Activated CD4-positive, alpha-beta memory T cell treated with anti-CD3 and anti-CD28 coated beads, Interleukin-2, amount 10 ng/mL, durations not matched to agents 7 days and 5 days (primary cell): ENCODE measurements around the gene KLHL7. TPM values are rescaled to one million over a fixed set of nuclear protein-coding genes. Genes with fewer than 3 reads are reported as not detected.
A peak's percentile ranks its signal among the peaks of the same experiment; 100 is the strongest.

Source experiments
- CTCF ChIA-PET: fragments of 350-600 bp; sonication (Branson Sonifier 250); formaldehyde crosslinking; loops from one replicate; lab custom pipeline; 2021; ENCODE audit warnings: antibody characterized with exemption, inconsistent platforms; lab: Charles Lee
- POLR2A ChIA-PET: fragments of 350-600 bp; sonication (Branson Sonifier 250); formaldehyde crosslinking; loops from one replicate; lab custom pipeline; 2021; ENCODE audit warnings: antibody characterized with exemption; lab: Charles Lee
- DNase-seq: peaks from one replicate; pipeline ENCODE4 v3.0.0-alpha.2; 2020
- H3K27ac Mint-ChIP-seq: one replicate; pipeline ENCODE4 v1.8.0; 2021; ENCODE audit warnings: mild to moderate bottlenecking, mixed read lengths
- H3K27me3 Mint-ChIP-seq: one replicate; pipeline ENCODE4 v1.8.0; 2021; ENCODE audit warnings: mixed read lengths
- H3K36me3 Mint-ChIP-seq: one replicate; pipeline ENCODE4 v1.8.0; 2021; ENCODE audit warnings: low read depth, mixed read lengths
- H3K4me1 Mint-ChIP-seq: one replicate; pipeline ENCODE4 v1.8.0; 2021; ENCODE audit warnings: mixed read lengths
- H3K4me3 Mint-ChIP-seq: one replicate; pipeline ENCODE4 v1.8.0; 2021; ENCODE audit warnings: mild to moderate bottlenecking, mixed read lengths
- H3K9me3 Mint-ChIP-seq: one replicate; pipeline ENCODE4 v1.8.0; 2021; ENCODE audit warnings: mixed read lengths
- total RNA-seq, 2 experiments: library from RNA; stranded (reverse); gene quantifications; one replicate each; pipeline ENCODE4 v1.2.3, GENCODE V29; 2021

Gene KLHL7
- total RNA-seq, 2 experiments from 2014 or later = 19.9 to 20.5 TPM

DNA sequence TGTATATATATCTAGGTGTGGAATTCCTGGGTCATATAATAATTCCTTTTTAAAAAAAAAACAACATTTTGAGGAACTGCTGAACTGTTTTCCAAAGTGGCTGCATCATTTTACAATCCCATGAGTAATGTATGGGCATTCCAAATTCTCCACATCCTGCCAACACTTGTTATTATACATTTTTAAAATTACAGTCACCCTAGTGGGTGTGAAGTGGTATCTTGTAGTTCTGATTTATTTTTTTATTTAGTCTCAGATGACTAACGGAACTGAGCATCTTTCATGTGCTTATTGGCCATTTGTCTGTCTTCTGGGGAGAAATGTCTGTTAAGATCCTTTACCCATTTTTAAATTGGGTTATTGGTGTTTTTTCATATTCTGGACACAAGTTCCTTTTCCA lies 12.0 kb upstream of the KLHL7 start:
- Mint-ChIP-seq H3K9me3 (peaks cover 3% of the 10 kb centered on the region), H3K4me3 (no peak overlapping the region), H3K4me1 (no peaks in the 10 kb centered on the region), H3K27ac (no peak overlapping the region), H3K36me3 (peaks cover 3% of the 10 kb centered on the region), H3K27me3 (peaks cover 23% of the 10 kb centered on the region)
- ChIA-PET POLR2A (no interaction called here), CTCF (no interaction called here)
- no peak for DNase-seq

DNA sequence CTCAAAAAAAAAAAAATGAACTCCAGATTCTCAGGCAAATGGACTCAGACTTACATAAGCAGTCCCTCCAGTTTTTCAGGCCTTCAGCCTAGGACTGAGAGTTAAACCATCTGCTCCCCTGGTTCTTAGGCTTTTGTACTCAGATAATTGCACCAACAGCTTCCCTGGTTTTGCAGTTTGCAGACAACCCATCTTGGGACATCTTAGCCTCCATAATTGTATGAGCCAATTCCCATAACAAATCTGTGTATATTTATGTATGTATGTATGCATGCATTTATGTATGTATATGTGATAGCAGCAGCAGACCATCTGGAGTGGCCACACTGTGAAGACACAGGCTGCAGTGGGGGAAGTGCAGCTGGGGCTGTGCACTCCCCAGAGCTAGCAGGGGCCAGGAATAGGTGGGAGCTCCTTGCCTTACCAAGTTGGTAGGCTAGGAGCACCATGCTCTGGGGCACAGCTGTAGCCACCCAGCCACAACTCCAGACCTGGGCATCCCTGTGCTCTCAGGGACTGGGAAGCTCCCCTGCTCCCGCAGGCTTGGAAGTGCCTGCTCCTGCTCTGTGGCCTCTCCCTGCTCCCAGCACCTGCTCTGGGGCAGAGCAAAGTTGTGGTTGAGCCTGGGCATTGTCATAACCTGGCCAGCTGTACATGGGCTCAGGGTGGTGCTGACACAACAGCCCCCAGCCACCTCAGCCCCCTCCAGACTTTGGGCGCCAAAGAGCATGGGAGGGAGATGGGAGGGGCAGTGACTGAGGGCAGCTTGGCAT lies 8.9 kb upstream of the KLHL7 start:
- Mint-ChIP-seq H3K27me3 (peaks cover 7% of the 10 kb centered on the region), H3K4me1 (no peaks in the 10 kb centered on the region), H3K27ac (no peak overlapping the region), H3K9me3 (peaks cover 3% of the 10 kb centered on the region), H3K4me3 (no peak overlapping the region), H3K36me3 (peaks cover 3% of the 10 kb centered on the region)
- ChIA-PET POLR2A (interaction anchor here (0.8 kb wide), 1 partner anchor 9 kb away, joined by 3 read pairs; the partner anchor contains the start of gene KLHL7), CTCF (interaction anchor here (0.7 to 4.9 kb wide), 2 partner anchors 10 to 319 kb away, joined by 3 to 33 read pairs; no protein-coding TSS in a partner anchor)
- no peak for DNase-seq

- ChIA-PET CTCF (interaction anchor here (1.0 to 4.9 kb wide), 2 partner anchors 12 to 244 kb away, joined by 3 to 33 read pairs; no protein-coding TSS in a partner anchor), POLR2A (interaction anchor here (0.8 kb wide), 1 partner anchor 8 kb away, joined by 3 read pairs; the partner anchor contains the start of gene KLHL7)
- peaks cover 3% of the 10 kb centered on the region for H3K9me3 Mint-ChIP-seq
- H3K36me3 Mint-ChIP-seq = peaks cover 3% of the 10 kb centered on the region
- no peak overlapping the region for H3K4me3 Mint-ChIP-seq
- no peaks in the 10 kb centered on the region for H3K4me1 Mint-ChIP-seq
- DNase-seq = no peak
- H3K27me3 Mint-ChIP-seq = peaks cover 7% of the 10 kb centered on the region
- no peak overlapping the region for H3K27ac Mint-ChIP-seq
Observed at GRCh38 chr7:23098029-23098428, 7.6 kb upstream of the KLHL7 start.

- Mint-ChIP-seq H3K27me3 (peaks cover 6% of the 10 kb centered on the region), H3K4me1 (no peaks in the 10 kb centered on the region), H3K27ac (no peak overlapping the region), H3K9me3 (peaks cover 3% of the 10 kb centered on the region), H3K4me3 (no peak overlapping the region), H3K36me3 (peaks cover 3% of the 10 kb centered on the region)
- CTCF ChIA-PET = interaction anchor here (0.6 to 4.9 kb wide), 4 partner anchors 8 to 245 kb away, joined by 3 to 33 read pairs (median 4); no protein-coding TSS in a partner anchor
- POLR2A ChIA-PET = no interaction called here
- no peak for DNase-seq
Observed at GRCh38 chr7:23098460-23098859, 7.1 kb upstream of the KLHL7 start.

GRCh38 chr7:23100697-23101096 lies 4.9 kb upstream of the KLHL7 start:
- Mint-ChIP-seq H3K9me3 (peaks cover 2% of the 10 kb centered on the region), H3K27me3 (no peaks in the 10 kb centered on the region), H3K36me3 (peaks cover 2% of the 10 kb centered on the region), H3K4me1 (peaks cover 5% of the 10 kb centered on the region), H3K4me3 (no peak overlapping the region), H3K27ac (no peak overlapping the region)
- ChIA-PET CTCF (interaction anchor here (0.7 to 4.9 kb wide), 3 partner anchors 11 to 537 kb away, joined by 3 to 33 read pairs (median 6); no protein-coding TSS in a partner anchor), POLR2A (no interaction called here)
- no peak for DNase-seq

DNA sequence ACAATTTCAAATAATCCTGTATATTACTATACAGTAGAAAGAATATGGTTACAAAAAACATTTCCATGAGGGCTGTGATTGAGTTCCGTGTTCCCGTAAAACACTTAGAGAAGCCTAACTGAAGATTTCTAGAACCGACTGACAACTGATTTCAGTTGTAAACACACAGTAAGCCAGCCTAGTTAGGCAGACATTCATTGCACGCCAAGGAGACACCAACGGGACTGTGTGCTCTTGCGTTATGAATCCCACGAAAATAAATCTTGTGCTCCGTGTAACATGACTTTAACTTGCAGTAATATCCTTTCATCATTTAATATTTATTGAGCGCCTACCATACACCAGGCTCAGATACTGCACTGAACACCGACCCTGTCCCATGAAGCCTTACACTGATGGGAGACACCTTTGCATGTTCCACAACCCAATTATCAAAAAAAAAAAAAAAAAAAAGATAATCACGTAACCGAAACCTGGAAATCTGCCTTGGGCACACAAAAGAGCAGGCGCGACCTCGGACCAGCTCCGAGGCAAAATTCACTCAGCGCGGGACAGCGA lies 420 bp upstream of the KLHL7 start:
- Mint-ChIP-seq H3K27ac (peak overlapping the region; percentile 85), H3K36me3 (no peaks in the 10 kb centered on the region), H3K9me3 (no peaks in the 10 kb centered on the region), H3K27me3 (no peaks in the 10 kb centered on the region), H3K4me3 (peak overlapping the region; percentile 80), H3K4me1 (peaks cover 30% of the 10 kb centered on the region)
- DNase-seq = no peak
- POLR2A ChIA-PET = interaction anchor here (0.7 to 2.7 kb wide), 11 partner anchors 8 to 426 kb away, joined by 3 to 34 read pairs (median 5); partner anchors contain the start of genes HYCC1 and NUP42
- CTCF ChIA-PET = interaction anchor here (1.0 to 1.9 kb wide), 7 partner anchors 10 to 104 kb away, joined by 3 to 15 read pairs (median 4); no protein-coding TSS in a partner anchor

GRCh38 chr7:23106057-23106822 lies 655 bp downstream of the KLHL7 start:
- no peaks in the 10 kb centered on the region for H3K27me3 Mint-ChIP-seq
- no peaks in the 10 kb centered on the region for H3K36me3 Mint-ChIP-seq
- peak overlapping the region; percentile 85 for H3K27ac Mint-ChIP-seq
- no peaks in the 10 kb centered on the region for H3K9me3 Mint-ChIP-seq
- H3K4me1 Mint-ChIP-seq = peaks cover 30% of the 10 kb centered on the region
- peak overlapping the region; percentile 80 for H3K4me3 Mint-ChIP-seq
- CTCF ChIA-PET = interaction anchor here (0.6 to 1.9 kb wide), 16 partner anchors 7 to 250 kb away, joined by 3 to 15 read pairs (median 4); partner anchors contain the start of gene NUP42
- POLR2A ChIA-PET = interaction anchor here (0.6 to 2.7 kb wide), 21 partner anchors 8 to 425 kb away, joined by 3 to 34 read pairs (median 4); partner anchors contain the start of genes HYCC1, MALSU1 and NUP42
- DNase-seq = peak; percentile 51

DNA sequence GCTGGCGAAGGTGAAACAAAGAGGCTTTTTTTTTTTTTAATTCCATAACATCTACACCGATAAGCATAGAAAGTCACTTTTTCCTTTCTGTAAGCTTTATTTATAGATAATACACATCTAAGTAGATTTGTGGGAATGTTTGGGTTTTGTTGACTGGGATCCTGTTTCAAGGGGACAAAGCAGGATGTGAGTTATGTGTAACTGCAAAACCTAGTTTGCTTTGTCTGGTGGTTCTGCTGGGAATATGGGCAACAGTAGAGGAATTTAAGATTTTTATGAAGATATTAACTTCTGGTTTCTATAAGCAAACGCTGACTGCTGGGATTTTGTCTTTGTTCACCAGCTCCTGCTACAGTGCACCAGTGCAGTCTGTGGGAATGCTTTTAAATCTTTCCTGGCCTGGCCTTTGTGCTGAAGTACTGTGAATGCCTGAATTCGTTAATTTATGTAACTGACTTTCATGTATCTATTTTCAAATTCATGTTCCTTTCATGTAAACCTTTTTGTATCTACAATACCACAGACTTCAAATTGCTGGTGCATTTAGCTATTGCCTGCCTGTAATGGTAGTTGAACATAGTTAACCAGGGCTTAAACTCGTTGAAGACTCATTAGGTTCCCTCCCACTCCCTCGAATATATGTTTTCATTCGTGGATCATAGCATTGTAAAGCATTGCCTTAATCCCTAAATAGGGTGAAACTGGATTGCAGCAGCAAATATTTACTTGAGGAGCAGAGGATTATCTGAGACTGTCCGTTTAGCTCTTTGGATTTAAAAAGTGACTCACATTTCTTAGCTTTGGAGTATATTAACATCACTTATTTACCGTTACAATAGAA lies 1.5 kb downstream of the KLHL7 start:
- CTCF ChIA-PET = interaction anchor here (0.7 to 1.9 kb wide), 13 partner anchors 8 to 282 kb away, joined by 3 to 15 read pairs (median 4); partner anchors contain the start of gene NUP42
- DNase-seq = no peak
- Mint-ChIP-seq H3K4me1 (peaks cover 30% of the 10 kb centered on the region), H3K9me3 (no peaks in the 10 kb centered on the region), H3K4me3 (peak overlapping the region; percentile 80), H3K27me3 (no peaks in the 10 kb centered on the region), H3K36me3 (no peaks in the 10 kb centered on the region), H3K27ac (peak overlapping the region; percentile 72)
- POLR2A ChIA-PET = interaction anchor here (1.0 to 2.7 kb wide), 13 partner anchors 8 to 424 kb away, joined by 3 to 34 read pairs (median 5); partner anchors contain the start of genes MALSU1 and NUP42

DNA sequence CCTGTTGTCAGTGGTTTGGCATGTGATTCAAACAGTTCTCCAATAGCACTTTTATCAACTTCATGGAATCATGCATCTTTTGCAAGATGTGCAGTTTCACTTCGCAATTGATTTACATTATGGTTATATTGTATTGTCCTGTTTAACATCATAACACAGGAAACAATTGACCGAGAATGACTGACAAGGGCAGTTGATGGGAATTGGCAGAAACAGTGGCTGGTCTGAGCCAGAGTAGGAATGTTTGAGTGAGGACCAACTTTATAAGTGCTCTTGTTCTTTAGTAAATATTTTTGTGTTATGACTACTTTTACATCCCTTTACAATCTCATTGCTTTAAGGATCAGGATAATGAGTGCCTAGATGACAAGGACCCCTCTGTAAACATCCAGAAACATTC lies 2.2 kb downstream of the KLHL7 start:
- no peaks in the 10 kb centered on the region for H3K27me3 Mint-ChIP-seq
- no peaks in the 10 kb centered on the region for H3K9me3 Mint-ChIP-seq
- POLR2A ChIA-PET = no interaction called here
- DNase-seq = no peak
- no peaks in the 10 kb centered on the region for H3K36me3 Mint-ChIP-seq
- H3K4me1 Mint-ChIP-seq = peaks cover 30% of the 10 kb centered on the region
- no peak overlapping the region for H3K27ac Mint-ChIP-seq
- CTCF ChIA-PET = interaction anchor here (1.0 to 1.3 kb wide), 2 partner anchors 24 to 282 kb away, joined by 3 to 4 read pairs; no protein-coding TSS in a partner anchor
- H3K4me3 Mint-ChIP-seq = no peak overlapping the region

GRCh38 chr7:23108995-23109394 lies 3.4 kb downstream of the KLHL7 start:
- DNase-seq = no peak
- Mint-ChIP-seq H3K27ac (no peak overlapping the region), H3K4me1 (peaks cover 30% of the 10 kb centered on the region), H3K4me3 (no peak overlapping the region), H3K36me3 (no peaks in the 10 kb centered on the region), H3K9me3 (no peaks in the 10 kb centered on the region), H3K27me3 (no peaks in the 10 kb centered on the region)
- ChIA-PET POLR2A (interaction anchor here (1.3 kb wide), 1 partner anchor 72 kb away, joined by 5 read pairs; the partner anchor contains the start of gene NUP42), CTCF (interaction anchor here (2.0 kb wide), 1 partner anchor 23 kb away, joined by 7 read pairs; no protein-coding TSS in a partner anchor)

DNA sequence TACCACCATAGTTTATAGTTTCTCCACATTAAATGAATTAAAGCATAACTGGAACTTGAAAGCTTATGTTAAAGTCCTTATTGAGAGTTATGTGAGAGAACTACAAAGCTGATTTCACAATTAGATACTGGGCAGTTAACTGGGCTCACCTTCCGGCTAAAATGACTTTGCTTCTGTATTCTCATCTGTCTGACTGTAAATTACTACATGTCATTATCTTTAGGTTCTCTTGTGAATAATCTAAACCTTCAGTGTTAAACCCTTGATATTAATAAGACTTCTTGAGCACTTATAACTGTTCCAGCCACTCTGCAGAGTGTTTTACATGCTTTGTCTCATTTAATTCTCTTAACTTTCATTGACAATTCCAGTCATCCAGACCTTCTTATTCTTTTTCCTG lies 3.9 kb downstream of the KLHL7 start:
- DNase-seq = no peak
- Mint-ChIP-seq H3K4me3 (no peak overlapping the region), H3K27ac (no peak overlapping the region), H3K36me3 (no peaks in the 10 kb centered on the region), H3K27me3 (no peaks in the 10 kb centered on the region), H3K9me3 (no peaks in the 10 kb centered on the region), H3K4me1 (peaks cover 29% of the 10 kb centered on the region)
- POLR2A ChIA-PET = interaction anchor here (1.3 kb wide), 1 partner anchor 72 kb away, joined by 5 read pairs; the partner anchor contains the start of gene NUP42
- CTCF ChIA-PET = interaction anchor here (2.0 kb wide), 1 partner anchor 23 kb away, joined by 7 read pairs; no protein-coding TSS in a partner anchor
